Hepatic stellate cell (primary cell): ENCODE results near the gene ZNF593.

ENCODE experiments used
- DNase-seq: peaks from one replicate; pipeline ENCODE4 v3.0.0; 2011; ENCODE audit warnings: low spot score

The ZNF593 gene

GRCh38 chr1:26148887-26149286 lies 20.8 kb upstream of the ZNF593 start:
- no peak for DNase-seq

GRCh38 chr1:26153966-26154532 lies 15.7 kb upstream of the ZNF593 start:
- no peak for DNase-seq

DNA sequence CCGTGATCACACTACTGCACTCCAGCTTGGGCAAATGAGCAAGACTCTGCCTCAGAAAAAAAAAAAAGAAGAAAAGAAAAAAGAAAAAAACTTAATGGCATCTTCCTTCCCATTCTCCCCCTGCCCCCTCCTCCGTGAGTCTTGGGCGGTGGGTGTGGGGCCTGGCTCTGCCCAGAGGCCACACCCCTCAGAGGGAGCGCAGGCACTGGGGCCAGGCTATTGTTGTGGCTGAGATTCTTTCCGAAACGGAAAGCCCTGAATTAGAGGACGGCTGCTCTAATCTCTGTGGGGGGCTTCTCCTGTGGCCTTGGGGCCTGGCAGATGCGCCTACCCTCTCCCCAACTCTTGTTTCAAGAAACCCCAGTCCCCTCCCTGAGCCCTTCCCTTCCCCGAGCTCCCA lies 15.0 kb upstream of the ZNF593 start:
- no peak for DNase-seq

- no peak for DNase-seq
These were observed 14.1 kb upstream of the ZNF593 start for GRCh38 chr1:26155370-26156284.

GRCh38 chr1:26156285-26157038 lies 13.2 kb upstream of the ZNF593 start:
- no peak for DNase-seq

GRCh38 chr1:26158271-26158907 lies 11.3 kb upstream of the ZNF593 start:
- DNase-seq = no peak

DNA sequence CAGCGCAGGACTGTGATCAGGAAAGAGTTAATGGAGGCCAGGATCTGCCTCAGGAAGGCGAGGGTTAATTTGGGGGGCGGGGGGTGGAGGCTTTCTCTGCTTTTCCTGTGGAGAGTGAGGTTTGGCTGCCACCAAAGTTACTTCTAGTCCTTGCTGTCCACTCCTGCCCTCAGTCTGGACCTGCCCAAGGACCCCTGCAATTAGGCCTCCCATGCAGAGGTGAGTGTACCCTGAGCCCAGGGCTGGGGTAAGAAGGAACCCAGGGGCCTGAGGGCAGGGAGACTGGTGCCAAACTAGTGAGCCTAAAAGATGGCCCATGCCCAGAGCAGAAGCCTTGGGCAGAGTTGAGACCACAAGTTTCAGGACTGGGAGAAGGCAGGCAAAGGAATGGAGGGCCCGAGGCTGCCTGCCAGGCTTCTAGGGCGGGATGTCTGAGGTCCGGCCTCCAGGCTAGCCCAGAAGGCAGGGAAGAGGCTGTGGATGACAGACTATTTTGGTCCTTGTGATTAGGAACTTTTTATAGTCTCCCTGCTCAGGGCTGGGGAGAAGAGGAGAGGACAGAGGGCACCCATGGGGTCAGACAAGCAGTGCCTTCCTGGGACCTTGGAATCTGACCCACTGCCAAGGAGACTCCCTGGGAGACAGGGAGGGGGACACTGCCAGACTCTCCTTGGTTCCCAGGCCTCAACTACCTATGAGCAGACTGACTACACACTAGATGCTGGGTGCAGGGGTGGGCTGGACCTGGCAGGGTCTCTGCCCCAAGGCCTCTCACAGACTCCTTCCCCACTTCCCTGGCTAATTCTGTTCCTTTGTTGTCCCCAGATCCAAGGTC lies 10.6 kb upstream of the ZNF593 start, which contains the start of gene FAM110D:
Gene FAM110D (plus strand): TSS at position 172 of the 835 bp plus-strand sequence. CDS start 2,213 bp downstream, outside the sequence.
- DNase-seq = no peak

DNA sequence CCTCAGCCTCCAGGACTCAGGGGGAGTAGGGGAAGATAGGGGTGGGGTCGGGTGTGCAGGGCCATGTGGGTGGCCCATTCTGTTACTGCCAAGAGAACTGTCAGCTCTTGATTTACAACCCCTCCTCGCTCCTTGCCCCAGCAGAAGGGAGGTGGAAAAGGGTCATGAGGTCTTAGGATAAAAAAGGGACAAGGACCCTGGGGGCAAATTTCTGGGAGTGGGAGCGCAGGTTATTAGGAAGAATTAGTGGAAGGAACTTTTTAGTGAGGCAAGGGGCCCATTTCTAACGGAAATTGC lies 10.0 kb upstream of the ZNF593 start:
- DNase-seq = no peak

GRCh38 chr1:26160527-26161414 lies 8.9 kb upstream of the ZNF593 start:
- DNase-seq = no peak

GRCh38 chr1:26161415-26162219 lies 8.1 kb upstream of the ZNF593 start:
- DNase-seq = peak; percentile 69

GRCh38 chr1:26162220-26162709 lies 7.4 kb upstream of the ZNF593 start:
- DNase-seq = no peak

DNA sequence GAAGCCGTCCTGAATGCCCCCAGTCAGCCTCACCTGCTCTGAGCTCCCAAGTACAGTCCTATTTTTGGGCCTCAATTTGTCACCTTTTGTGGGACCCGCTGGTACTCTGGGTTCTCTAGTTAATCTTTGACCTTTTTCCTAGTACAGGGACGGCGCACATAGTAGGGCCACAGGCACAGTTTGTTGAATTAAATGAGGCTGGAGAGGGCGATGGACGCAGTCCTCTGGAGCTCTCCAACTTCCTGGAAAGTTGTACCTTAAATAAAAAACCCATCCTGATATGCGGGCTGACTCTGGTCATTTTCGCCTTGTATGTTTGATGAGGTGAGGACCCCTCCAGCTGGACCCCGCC lies 6.0 kb upstream of the ZNF593 start:
- DNase-seq = no peak

DNA sequence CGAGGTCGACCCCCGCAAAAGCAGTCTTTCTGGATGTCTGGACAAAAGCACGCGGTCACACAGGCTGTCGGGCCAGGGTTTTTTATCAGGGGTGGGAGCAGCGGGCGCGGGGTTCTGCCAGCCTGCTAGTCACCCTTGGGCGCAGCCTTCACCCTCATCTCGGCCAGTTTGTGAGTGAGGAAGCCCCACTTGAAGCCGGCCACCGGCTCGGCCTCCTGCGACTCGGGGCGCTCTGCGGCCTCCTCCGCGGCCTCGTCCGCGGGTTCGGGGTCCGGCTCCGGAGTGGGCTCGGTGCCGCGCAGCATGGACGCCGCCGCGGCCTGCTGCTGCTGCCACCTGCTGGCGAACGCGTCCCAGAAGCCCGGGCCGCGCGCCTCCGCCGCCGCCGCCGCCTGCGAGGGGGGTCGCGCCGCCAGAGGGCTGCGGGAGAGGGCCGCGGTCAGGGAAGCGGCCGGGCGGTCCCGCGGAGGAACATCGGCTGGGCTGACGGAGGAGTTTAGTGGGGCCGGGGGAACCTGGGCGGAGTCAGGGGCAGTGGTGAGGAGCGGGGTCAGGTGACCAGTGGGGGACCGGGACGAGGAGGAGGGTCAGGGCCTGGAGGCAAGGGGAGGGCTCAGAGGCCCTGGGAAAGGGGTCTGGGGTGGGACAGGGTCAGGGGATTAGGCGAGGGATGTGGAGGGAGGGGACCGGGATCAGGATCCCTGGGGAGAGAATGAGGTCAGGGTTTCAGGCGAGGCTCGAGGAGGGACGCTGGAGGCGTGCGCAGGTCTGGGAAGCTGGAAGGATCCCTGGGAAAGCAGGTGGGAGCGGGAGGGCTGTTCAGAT lies 5.5 kb upstream of the ZNF593 start:
- peak; percentile 72 for DNase-seq

DNA sequence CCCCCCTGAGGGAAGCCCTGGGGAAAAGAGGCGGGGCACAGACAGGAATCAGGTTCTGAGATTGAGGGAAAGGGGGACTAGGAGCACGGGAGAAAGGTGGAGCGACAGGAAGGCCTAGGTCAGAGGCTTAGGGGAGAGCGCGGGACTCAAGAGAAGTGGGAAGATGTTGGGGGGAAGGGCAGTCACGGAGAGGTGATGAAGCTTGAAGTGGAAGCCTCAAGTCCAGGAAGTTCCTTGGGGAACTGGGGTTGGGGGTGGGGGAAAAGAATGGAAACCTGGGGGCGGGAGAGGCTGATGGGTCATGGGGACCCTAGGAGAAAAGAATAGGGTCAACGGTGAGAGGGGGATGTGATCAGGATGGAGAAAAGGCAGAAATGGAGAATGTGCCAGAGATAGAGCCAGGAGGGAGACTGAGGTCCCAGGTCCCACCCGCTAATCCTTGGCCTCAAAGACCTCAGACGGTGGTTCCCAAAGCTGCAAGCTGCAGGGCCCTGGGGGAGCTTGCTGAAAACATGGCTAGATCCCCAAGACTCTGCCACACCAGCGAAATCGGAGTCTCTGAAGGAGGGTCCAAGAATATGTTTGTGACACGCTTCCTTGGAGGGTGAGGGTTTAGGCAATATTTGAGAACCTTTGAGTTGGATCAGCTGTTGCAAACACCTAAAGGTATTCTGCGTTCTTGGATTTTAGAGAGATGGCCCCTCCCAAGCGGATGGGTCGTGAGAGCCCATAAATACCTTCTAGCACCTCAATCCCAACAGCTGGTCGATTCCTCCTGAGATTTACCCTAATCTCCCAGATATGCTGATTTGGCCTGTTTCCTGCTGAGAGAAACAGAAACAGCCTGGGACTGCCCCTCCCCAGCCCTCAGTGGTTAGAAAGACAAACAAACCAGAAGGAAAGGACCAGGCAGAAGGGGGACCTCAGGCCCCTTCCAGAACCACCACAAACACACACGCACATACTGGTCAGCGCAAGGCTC lies 4.6 kb upstream of the ZNF593 start:
- DNase-seq = peak; percentile 60

DNA sequence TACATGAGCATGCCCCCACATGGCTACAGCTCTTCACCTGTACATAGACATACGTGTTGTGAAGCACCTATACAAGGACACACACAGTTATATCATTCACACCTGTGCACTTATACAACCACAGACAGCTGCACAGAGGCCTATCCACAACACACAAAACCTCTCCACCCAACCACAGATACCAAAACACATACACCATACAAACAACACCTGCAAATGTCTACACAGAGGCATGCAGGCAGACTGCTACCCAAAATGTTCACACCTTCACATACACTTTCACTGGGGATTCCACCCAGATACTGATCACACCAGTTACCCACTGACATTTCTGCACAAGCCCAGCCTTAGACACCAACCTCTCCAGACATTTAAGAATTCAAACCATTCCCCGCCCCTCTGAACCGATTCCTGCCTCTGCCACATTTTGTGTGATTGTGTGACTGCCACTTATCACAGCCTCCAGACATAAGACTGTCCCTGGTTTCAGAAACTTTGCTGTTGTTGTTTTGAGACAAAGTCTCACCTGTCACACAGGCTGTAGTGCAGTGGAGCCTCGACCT lies 2.9 kb upstream of the ZNF593 start:
- DNase-seq = no peak

DNA sequence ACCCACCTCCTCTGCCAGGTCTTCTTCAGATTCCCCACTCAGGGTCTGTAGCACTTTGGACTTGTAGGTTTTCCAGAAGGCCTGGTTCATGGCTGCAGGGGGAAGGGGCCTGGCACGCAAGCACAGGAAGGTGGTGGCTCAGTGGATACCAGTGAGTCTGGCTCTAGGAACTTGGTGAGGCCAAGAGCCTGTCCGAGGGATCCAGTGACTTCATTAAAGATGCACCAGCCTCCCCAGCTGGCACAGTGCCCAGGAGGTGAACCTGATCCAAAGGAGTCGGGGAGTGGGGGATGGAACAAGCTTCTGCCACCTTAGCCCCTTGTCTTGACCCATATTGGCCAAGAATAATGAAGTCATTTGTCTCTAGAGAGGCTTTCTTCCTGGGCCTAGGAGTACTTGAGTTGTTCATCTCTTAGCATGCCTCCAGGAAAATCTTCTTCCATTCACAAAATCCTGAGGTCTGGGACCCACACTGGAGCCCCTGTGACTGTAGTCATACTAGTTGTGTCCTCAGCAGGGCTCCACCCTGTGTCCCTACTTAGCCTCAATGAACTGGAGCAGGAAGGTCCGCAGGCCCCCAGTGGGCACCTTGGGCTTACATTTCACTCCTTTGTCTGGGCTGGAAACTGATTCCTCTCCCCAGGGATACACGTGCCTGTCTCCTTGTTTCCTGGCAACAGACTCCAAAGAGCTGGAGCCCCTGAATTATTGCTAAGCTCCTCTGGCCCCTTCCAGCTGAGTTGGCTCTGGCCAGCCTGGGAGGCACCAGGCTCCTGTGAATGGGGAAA lies 1.1 kb upstream of the ZNF593 start, which contains the start of gene C1orf232:
Gene C1orf232 (minus strand): TSS at position 554 of the 788 bp plus-strand sequence. CDS start 464 bp downstream, at position 90.
- no peak for DNase-seq
